Activated effector memory CD4-positive, alpha-beta T cell treated with Interleukin-2 at 50 U/mL for 16 hours (primary cell): Measurements from ENCODE around the gene MRAP2.

Source experiments
- DNase-seq: peaks from one replicate; pipeline ENCODE4 v3.0.0-alpha.2; 2020

MRAP2 gene, protein sequence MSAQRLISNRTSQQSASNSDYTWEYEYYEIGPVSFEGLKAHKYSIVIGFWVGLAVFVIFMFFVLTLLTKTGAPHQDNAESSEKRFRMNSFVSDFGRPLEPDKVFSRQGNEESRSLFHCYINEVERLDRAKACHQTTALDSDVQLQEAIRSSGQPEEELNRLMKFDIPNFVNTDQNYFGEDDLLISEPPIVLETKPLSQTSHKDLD

DNA sequence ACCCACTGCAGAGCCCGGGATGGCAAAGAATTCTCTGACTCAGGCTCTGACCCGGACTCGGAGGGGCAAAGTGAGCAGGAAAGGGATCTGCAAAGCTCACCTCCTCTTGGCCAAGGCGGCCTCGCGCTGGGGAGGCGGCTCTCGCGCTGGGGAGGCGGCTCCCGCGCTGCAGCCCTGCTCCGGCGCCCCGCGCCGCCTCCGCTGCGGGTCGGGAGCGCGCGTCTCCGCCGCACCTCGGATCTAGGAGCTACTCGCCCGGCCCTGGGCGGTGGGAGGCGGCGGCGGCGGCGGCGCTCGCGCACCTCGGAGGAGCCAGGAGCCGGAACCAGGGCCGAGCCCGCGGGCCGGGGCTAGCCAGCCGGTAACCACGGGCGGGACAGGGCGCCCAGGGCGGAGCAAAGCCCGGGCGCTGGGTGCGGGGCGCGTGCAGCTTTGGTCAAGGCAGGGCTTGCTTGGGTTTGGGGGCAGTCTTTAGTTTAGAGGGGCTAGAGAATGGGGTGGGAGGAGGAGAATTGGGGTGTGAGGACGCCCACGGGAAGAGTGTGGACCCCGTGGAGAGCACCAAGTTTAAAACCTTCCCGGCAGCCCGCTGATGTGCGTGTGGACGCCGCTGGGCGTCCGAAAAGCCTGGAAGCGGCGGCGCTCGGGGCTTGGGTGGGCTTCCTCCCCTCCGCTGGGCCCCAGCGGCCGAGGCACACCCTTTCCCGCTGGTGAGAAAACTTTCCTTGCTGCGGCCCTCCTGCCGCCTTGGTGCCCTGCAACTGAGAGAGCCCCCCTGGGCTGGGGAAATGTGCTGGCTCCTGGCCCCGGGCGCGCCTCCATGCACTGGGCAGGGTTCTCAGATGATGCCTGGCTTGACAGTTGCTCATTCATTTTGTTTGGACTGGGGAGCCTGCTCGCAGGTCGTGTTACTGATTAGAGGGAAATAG, at the start of gene MRAP2:
Gene MRAP2 (plus strand): TSS at position 250 of the 929 bp plus-strand sequence. CDS start 21,547 bp downstream, outside the sequence.
- no peak for DNase-seq

DNA sequence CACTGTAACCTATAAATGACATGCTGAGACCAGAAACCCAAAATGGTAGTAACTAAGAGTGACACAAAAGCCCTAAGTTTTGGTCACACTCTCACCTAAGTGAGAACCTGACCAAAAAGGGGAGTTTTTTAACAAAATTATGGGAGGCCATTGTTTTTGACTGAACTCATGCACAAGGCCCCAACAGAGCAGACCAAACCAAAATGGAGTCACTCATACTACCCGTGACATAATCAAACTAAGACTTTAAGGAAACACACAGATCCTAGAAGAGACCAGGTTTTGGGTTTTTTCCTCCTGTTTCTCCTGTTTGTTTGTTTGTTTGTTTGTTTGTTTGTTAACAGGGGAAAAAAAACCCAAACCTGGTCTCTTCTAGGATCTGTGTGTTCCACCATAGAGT, 49.2 kb upstream of the MRAP2 start:
- DNase-seq: no peak

DNA sequence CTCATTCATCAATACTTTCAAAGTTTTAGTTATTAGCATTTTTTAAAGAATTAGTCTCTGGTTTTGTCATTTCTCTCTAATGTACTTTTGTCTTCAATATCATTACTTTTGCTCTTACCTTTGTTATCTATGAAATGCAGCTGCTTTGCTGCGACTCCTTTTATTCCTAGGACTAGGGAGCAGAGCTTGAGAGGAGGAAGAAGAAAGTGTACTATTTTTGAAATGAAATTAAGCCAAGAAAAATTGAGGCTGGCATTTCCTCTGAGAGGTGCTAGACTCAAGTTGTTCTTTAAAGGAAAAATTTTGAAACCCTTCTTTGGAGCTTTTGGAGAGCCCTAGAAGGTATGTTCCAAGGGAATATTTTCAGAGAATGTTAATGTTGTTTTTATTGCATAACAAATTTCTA, 48.3 kb upstream of the MRAP2 start:
- no peak for DNase-seq

DNA sequence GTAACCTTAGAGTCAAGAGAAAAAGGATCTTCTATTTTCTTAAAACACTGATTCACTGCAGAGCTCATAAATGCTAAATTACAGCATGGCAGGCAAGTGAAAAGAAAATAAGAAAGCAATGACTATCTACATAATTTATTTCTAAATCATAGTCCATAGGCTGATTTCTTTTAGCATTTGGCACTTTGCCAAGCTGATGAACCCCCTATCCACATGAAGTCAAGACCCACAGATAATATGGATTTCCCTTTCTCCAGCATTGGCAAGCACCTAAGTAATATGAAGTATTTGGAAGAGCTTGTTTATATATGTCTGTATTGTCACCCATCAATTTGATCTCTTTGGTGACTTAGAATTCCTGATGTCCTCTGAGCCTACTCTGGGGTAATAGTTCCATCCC, 47.9 kb upstream of the MRAP2 start:
- no peak for DNase-seq

DNA sequence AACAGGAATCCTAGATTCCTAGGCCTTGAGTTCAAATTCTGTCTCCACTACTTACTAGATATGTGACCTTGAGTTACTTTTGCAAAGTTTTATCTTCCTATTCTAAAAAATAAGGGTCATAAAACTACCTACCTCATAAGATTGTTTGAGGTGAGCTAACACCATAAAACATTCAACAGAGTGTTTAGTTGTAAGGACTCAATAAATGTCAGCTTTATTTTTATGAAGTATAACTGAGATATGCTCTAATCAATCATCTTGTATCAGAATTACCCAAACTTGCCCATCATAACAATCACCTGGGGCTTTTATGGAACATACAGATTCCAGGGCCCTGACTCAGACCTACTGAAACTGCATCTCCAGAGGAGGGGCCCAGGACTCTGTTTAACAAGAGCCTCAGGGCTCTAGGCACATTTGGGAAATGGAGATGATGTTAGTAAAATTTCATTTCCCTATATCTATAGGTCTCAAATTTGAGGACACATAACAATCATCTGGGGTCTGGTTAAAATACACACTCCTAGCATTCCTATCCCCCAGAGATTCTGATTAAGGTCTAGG, 35.5 kb upstream of the MRAP2 start:
- no peak for DNase-seq

DNA sequence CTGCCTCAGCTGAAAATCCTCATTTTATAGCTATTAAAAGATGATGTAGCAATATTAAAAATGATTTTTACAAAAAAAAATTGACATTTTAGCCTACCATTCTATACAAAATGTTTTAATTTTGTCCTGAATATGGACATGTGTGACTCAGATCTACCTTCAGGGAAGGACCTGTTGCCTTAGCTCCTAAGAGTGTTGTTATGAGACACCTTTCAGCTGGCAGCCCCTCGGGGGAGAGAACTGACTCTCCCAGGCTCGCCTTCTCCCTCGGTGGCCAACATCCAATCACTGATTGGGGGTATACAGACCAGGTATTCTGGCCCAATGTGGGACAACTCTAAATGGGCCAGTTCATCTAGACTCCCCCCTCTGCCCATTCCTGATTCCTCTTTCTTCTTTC, 32.5 kb upstream of the MRAP2 start:
- DNase-seq: no peak

DNA sequence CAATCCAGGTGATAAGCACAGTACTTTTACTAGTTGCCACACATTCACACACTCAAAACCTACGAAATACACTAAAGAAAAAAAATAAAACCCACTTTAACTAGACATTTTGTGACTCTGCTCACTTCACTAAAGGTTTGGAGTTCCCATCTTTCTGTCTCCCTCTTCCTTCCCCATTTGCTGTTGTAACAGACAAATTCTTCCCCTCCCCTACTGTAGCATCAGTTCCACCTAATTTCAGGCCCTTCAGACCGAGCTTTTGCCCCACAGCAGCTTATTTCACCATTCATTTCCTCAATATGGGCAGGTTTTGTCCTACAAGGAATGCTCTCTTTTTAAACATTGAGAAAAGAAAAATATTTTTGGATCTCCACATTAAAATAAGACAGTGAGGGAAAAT, 31.3 kb upstream of the MRAP2 start:
- DNase-seq: no peak

DNA sequence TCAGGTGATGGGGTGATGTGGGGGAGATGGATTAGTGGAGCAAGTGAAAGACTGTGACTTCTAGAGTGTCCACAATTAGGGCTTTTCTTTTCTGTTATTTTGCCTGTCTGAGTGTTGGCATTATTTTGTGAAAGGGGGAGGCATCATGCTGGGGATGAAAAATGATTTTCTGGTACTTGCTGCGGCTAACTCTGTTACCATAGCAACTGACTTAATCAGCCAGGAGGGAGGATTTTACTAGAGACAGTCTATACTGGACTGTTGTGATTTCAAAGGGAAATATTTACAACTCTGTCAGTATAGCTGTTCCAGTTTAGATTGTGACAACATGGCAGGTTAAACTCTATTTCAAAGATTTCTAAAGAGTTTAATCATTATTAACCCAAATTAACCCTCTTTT, 30.4 kb upstream of the MRAP2 start:
- DNase-seq: no peak

DNA sequence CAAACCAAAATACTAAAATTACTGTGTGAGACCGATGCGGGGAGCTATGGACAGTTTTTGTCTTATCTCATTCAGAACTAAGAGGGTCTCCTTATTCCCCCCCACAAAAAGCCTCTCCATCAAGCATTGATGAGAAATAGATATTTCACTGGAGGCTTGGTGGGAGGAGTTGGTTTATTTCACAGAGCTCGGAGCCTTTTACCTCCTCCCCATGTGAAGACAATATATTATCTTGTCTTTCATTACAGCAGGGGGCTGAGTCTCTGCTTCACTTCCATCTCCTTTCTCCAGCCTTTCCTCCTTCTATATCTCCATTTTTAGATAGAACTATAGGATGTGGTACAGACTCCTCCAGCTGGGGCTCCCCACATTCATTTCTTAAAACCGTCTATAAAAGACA, 29.9 kb upstream of the MRAP2 start:
- no peak for DNase-seq

DNA sequence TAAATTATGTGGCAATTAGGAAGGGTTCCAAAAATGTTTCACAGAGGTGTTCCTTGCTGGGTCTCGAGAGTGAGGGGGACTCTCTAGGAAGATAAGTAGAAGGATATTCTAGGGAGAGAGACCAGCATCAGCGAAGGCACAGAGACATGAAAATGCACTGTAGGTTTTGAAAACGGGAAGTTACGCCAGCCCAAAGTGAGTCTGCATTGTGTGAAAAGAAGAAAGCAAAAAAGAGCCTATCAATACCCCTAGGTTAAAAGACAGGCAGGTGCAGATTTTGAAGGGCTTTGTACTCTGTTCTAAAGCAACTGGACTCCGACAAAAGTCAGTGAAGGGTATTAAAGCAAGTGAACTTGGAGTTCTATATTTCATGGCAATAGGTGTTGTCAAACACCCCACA, 25.7 kb upstream of the MRAP2 start:
- DNase-seq: no peak

DNA sequence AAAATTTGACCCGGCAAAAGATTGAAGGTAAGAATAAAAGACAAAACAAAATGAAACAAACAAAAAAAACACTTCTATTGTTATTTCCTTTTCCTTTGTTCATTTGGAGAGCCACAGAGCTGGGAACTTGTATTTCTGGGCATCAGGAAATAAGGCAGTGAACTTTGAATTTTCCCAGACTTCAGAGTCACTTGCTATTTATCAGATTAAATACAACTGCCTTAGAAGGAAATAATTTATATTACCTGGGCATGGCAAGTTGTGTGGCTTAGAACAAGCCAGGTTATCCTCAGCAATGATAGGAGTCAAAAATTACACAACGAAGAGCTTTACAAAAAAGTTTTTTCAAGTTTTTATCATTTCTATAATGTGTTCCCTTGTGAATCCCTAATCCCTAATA, 20.2 kb upstream of the MRAP2 start:
- no peak for DNase-seq

DNA sequence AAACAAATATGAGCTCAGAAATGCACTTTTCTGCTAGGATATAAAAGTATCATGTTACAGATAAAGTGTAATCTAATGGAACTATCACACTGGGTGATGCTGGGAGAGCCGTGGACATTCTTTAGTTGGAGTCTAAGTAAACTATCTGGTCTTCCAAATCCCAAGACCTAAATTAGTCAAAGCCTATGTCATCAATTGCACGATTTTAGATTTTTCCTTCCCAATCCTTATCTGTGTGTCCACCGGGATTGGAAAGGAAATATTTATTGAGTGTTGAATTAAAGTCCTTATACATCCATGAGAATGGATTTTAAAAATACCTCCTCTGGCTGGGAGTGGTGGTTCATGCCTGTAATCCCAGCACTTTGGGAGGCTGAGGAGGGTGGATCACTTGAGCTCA, 19.6 kb upstream of the MRAP2 start:
- no peak for DNase-seq

DNA sequence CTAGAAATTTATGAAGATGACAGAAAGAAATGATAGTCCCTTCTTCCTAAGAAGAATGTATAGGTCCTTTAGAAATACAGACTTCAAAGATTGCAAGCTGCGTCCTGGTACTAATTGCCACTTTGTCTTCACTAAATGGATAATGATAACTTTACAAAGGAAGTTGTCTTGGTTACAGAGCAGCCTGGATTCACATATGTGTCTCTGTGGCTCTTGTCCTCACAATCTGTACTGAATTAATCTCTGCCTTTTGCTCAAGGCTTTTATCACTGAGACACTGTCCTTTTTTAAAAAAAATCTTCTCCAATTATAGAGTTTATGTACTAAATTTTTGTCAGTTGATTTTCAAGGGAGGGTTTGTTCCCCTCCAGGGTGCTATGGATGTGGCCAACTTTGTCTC, 17.5 kb upstream of the MRAP2 start:
- no peak for DNase-seq

DNA sequence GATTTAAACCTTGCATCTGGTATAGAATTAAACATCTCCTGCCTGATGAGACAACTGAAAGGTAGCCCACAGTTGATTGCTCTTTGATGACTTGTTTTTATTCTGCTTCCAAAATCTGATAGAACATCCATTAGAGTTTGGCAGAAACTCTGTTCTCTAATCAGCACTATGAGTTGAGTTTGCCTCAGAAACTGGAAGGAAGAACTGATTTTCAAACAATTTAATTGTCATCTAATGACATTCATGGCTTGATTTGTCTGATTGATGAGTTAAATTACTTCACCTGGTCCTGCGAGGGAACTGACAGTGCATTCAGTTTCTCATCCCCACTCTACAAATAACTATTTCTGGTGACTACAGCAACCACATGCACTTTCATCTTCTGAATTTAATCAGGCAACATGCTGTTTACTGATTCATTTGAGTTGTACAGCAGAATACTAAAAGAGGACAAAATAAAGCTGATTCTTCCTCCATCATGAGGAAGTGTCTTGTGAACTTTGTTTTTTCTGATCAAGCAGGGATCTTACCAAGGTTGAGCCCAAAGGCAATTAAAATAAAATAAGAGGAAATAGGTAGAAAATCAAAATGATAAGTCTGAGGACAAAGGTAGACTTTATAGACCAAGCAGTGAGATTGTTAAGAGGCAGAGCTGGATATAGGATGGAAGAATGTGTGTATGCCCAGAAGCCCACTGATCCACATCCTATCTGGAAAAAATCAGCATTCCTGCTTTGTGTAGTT, 15.7 kb upstream of the MRAP2 start:
- DNase-seq: no peak

DNA sequence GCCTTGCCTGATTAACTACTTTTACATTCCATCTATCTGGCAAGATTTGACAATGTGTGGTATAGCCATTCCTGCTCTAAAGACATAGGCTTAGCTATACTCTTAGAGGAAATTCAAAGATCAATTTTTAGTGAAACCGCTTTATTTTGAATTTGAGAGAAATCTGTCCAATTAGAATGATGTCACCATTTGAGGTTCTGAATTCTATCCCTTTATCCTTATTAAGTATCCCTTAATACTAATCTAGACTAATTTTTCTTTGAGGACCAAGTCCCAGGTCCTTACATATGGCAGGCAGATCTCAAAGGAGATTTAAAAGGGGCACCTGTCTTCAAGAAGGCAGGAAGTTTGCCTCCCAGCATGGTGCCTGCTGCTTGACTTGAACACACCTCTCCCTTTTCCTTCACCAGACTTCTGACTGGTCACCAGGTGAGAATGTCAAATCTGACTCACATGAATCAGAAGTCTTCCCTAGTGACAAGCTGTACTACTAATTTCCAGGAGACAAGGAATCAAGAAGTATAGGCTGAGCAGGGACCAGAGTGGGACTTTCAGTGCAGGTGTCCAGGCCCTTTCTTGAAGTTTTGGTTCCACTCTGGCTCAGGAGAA, 15.0 kb upstream of the MRAP2 start:
- no peak for DNase-seq

DNA sequence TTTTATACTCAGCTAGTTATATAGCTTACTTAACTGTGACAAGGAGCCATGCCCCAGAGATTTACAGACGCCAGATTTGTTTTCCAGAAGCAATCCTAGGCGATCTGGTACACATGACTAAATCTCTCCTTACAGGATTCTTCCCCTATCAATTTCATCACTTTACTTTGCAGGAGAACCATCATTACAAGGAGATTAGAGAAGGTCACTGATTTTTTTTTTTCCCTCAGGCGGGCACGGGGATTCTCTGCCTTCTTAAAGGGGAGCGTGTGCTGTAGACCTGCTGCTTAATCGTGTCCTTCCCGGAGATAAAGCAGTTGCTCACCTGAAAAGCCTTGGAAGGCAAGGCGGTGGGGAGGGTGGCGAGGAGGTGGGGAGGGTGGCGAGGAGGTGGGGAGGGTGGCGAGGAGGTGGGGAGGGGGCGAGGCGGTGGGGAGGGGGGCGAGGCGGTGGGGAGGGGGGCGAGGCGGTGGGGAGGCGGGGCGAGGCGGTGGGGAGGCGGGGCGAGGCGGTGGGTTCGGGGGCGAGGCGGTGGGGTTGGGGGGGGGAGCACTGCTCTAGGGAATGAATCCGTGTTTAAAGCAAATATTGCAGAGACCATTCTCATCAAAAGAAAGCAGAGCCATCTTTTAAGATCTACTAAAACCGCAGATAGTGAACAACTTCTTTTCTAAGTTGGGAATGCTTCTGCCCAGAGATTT, 14.3 kb upstream of the MRAP2 start:
- no peak for DNase-seq

DNA sequence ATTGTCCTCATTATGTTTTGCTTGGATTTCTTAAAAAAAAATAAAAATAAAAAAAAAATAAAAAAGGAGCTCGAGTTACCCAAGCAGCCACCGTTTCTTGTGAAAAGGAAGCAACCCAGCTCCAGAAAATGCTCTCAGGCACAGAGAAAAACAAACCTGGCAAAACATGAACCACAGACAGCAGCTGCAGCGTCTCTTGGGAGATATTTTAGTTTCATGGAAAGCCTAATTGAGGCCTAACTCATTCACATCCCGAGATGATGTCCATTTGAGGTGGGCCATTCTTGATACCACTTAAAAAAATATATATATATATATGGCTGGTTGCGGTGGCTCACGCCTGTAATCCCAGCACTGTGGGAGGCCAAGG, 13.7 kb upstream of the MRAP2 start:
- DNase-seq: no peak

DNA sequence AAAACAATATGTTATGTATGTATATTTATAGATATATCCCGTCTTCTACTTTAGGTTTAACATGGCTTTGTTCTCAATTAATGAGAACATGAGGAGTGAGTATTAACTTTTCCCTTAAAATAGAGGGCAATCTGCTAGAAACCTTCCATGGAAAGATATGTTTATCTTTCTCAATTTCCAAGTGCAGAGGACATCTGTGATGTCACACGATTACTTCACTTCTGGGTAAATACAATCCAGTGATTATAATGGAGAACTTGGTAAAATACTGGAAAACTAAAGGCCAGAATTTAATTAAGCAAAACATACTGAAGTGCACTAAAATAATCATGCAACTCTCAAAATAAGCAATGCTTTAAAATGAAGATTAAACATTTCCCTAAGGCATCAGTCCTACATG, 11.9 kb upstream of the MRAP2 start:
- DNase-seq: no peak

DNA sequence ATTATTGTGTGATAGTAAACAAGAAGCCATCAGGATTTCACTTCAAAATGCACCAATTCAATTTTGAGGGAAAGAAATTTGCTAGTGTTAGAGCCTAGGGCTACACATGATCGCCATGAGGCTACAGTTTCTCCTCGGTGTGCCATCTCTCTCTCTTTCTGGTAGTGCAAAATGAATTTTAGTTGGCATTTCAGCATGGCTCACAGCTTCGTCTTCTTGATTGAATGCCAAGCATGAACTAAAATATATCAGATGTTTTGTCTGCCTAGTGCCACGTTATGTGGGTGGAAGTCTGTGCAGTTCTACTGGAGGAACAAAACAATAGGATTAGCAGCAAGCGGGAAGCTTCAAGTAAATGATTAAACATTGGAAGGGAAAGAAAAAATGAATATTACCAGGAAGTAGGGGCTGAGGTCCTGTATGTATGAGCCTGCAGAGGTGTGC, 6.8 kb upstream of the MRAP2 start:
- no peak for DNase-seq

DNA sequence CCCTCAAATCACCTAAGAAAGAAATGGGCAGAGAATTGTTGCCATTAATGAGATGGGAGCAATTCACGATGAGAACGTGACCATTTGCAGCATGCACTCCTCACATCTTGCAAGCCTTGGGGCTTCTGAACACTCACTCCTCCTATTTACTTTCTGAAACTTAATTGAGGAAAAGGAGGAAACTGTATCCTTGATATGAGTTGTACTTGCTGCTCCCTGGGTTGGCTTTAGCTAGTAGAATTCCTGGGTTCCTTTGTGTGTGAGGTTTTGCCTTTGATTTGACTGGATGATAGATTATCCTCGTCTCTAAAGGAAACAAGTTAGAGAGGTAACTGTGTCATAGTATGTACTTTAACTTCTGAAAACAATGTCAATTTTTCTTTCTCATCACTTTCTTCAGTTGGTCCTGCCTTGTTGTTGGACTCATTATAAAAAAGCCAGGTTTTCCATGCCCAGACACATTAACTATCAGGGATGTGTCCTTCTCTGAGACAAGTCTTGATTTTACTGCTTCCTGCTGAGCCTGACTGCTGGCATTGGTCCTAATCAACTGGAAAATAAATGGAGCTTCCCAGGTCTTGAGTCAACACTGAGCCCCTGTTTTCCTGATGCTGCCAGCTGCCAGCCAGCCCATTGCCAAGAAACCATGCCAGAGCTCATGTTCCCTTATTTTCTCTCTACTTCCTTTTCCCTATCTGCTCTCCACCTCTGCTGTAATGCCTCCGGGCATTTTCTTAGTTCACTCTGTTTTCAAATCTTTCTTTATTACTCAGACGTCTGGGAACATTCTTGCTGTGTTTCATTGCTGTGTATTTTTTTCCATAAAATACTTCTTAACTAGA, 6.0 kb upstream of the MRAP2 start:
- DNase-seq: no peak

DNA sequence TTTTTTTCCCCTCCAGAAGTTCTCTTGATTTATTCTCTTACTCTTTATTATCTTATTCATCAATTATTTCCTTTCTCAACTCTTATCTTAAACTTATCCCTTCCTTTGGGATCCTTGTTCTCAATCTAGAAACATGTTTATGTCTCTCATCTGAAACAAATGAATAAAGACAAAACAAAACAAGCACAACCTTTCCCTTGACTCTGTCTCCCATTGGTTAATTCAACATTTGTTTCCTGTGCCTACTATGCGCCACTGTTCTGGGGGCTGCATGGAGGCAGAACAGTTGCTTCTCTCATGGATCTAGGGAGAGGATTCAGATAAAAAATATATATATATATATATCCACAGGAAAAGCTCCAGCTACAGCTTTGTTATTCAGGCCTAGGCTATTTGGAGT, 5.2 kb upstream of the MRAP2 start:
- no peak for DNase-seq
